GM19467 (cell line): Measurements from ENCODE around the gene ERBB2.
"Not testable (repeated sequence)": the region's sequence is repeated elsewhere in the genome, so short reads cannot be mapped to it uniquely, and the experiment has no call there.

Experiments
- ATAC-seq: cut with Tn5 transposase; IDR thresholded peaks from one replicate; pipeline ENCODE4 v1.9.1; 2021; ENCODE audit warnings: mild to moderate bottlenecking, moderate library complexity; ENCODE audit not compliant: unreplicated experiment

Gene ERBB2

GRCh38 chr17:39722104-39722503 is 22.2 kb downstream of the ERBB2 start:
- no peak for ATAC-seq

- ATAC-seq: no peak
These were observed 23.3 kb downstream of the ERBB2 start for GRCh38 chr17:39722965-39723848.

GRCh38 chr17:39724731-39725130 is 24.9 kb downstream of the ERBB2 start:
- no peak for ATAC-seq

GRCh38 chr17:39725923-39726322 is 26.1 kb downstream of the ERBB2 start:
- not testable (repeated sequence) for ATAC-seq

GRCh38 chr17:39726617-39727016 is 26.8 kb downstream of the ERBB2 start:
- no peak for ATAC-seq

- ATAC-seq: no peak
These were observed 27.7 kb downstream of the ERBB2 start for GRCh38 chr17:39727556-39727955.

- no peak for ATAC-seq
These were observed 29.5 kb downstream of the ERBB2 start for GRCh38 chr17:39729280-39729851.

- ATAC-seq: peak; percentile 81
These were observed 30.4 kb downstream of the ERBB2 start, which contains the start of gene MIEN1 for GRCh38 chr17:39730095-39730921. Gene MIEN1 (minus strand): TSS chr17:39730532. CDS start chr17:39730495, 37 bp downstream.

- ATAC-seq: no peak
These were observed 32.7 kb downstream of the ERBB2 start for GRCh38 chr17:39732586-39732985.

- ATAC-seq: no peak
These were observed 36.0 kb downstream of the ERBB2 start for GRCh38 chr17:39735882-39736281.

GRCh38 chr17:39736319-39737165 is 36.7 kb downstream of the ERBB2 start:
- no peak for ATAC-seq

GRCh38 chr17:39737206-39737759 is 37.4 kb downstream of the ERBB2 start:
- no peak for ATAC-seq

GRCh38 chr17:39737760-39738567 is 38.1 kb downstream of the ERBB2 start, which contains the start of gene GRB7:
Gene GRB7 (plus strand): TSS chr17:39737938. CDS start chr17:39742302, 4,364 bp downstream.
- ATAC-seq: no peak

- no peak for ATAC-seq
These were observed 38.7 kb downstream of the ERBB2 start for GRCh38 chr17:39738568-39738901.

- no peak for ATAC-seq
These were observed 39.4 kb downstream of the ERBB2 start for GRCh38 chr17:39738983-39739884.

- no peak for ATAC-seq
These were observed 40.1 kb downstream of the ERBB2 start for GRCh38 chr17:39739885-39740356.

GRCh38 chr17:39740357-39741111 is 40.7 kb downstream of the ERBB2 start:
- ATAC-seq: no peak
